IMR-90 (cell line): Measurements from ENCODE around the gene MIOX. TPM values are rescaled to one million over a fixed set of nuclear protein-coding genes. Genes with fewer than 3 reads are reported as not detected.

Experiments used
- ATAC-seq: fragments of 200-7000 bp; cut with Tn5 transposase; 2 replicates; pipeline ENCODE4 v1.9.1; 2020; ENCODE audit warnings: low read depth, mild to moderate bottlenecking, moderate library complexity
- BruUV-seq: library from RNA; stranded (reverse); fragments of 400-500 nt; replicated peaks from 2 replicates; lab custom pipeline; 2021; lab: Mats Ljungman, UMichigan
- CTCF ChIA-PET: fragments of 300-600 bp; formaldehyde crosslinking; extraction: SDS; loops from one replicate; lab custom pipeline; 2021; ENCODE audit warnings: antibody characterized with exemption; lab: Yijun Ruan, JAX
- POLR2A ChIA-PET: fragments of 300-600 bp; sonication (Branson Sonifier 250); formaldehyde crosslinking; loops from one replicate; lab custom pipeline; 2022; ENCODE audit warnings: antibody characterized with exemption; ENCODE audit not compliant: unreplicated experiment; lab: Charles Lee
- DNase-seq: peaks from one replicate; pipeline ENCODE4 v3.0.0; 2013
- H2AFZ ChIP-seq: replicated peaks from 2 replicates; pipeline ENCODE3; 2013; ENCODE audit warnings: low read length, mild to moderate bottlenecking; ENCODE audit not compliant: poor library complexity
- H2AK5ac ChIP-seq: 2 replicates; pipeline ENCODE4 v1.6.1; 2013; ENCODE audit warnings: low read depth, low read length, inconsistent platforms
- H2AK9ac ChIP-seq: replicated peaks from 2 replicates; pipeline ENCODE3; 2013; ENCODE audit warnings: mild to moderate bottlenecking, low read depth, low read length, moderate library complexity; ENCODE audit not compliant: poor library complexity
- H2BK120ac ChIP-seq: 2 replicates; pipeline ENCODE4 v1.6.1; 2013; ENCODE audit warnings: low read depth, low read length, inconsistent platforms
- H2BK15ac ChIP-seq: 3 replicates; pipeline ENCODE4 v1.6.1; 2013; ENCODE audit warnings: low read depth, low read length, inconsistent platforms
- H2BK20ac ChIP-seq: 2 replicates; pipeline ENCODE4 v1.6.1; 2013; ENCODE audit warnings: low read depth, mild to moderate bottlenecking, inconsistent platforms, low read length, moderate library complexity
- H2BK5ac ChIP-seq: 2 replicates; pipeline ENCODE4 v1.6.1; 2013; ENCODE audit warnings: mild to moderate bottlenecking, low read depth, low read length, inconsistent platforms; ENCODE audit not compliant: poor library complexity, severe bottlenecking
- H3K14ac ChIP-seq: replicated peaks from 2 replicates; pipeline ENCODE4 v1.6.1; 2013; ENCODE audit warnings: low read depth, low read length, inconsistent platforms
- H3K18ac ChIP-seq: 2 replicates; pipeline ENCODE4 v1.6.1; 2013; ENCODE audit warnings: low read depth, low read length, control low read depth
- H3K23ac ChIP-seq: 2 replicates; pipeline ENCODE4 v1.6.1; 2013; ENCODE audit warnings: low read depth, low read length, inconsistent platforms
- H3K27ac ChIP-seq: 2 replicates; pipeline ENCODE4 v1.5.1; 2013; ENCODE audit warnings: mild to moderate bottlenecking, control low read depth, low read length; ENCODE audit not compliant: insufficient read depth
- H3K27me3 ChIP-seq: 2 replicates; pipeline ENCODE4 v1.6.1; 2013; ENCODE audit warnings: low read length; ENCODE audit not compliant: control insufficient read depth, insufficient read depth
- H3K36me3 ChIP-seq: 2 replicates; pipeline ENCODE4 v1.6.1; 2013; ENCODE audit warnings: low read length, mixed read lengths; ENCODE audit not compliant: control insufficient read depth, insufficient read depth
- H3K4ac ChIP-seq: 2 replicates; pipeline ENCODE4 v1.6.1; 2013; ENCODE audit warnings: low read depth, low read length, inconsistent platforms
- H3K4me1 ChIP-seq: 2 replicates; pipeline ENCODE4 v1.6.1; 2013; ENCODE audit warnings: low read length, mixed read lengths; ENCODE audit not compliant: control insufficient read depth, insufficient read depth
- H3K4me2 ChIP-seq: 2 replicates; pipeline ENCODE4 v1.6.1; 2013; ENCODE audit warnings: low read depth, mild to moderate bottlenecking, control low read depth, low read length, moderate library complexity
- H3K4me3 ChIP-seq: 2 replicates; pipeline ENCODE4 v1.5.1; 2013; ENCODE audit warnings: low read depth, mild to moderate bottlenecking, control low read depth, low read length, moderate library complexity; ENCODE audit not compliant: insufficient read depth
- H3K56ac ChIP-seq: 2 replicates; pipeline ENCODE4 v1.6.1; 2013; ENCODE audit warnings: low read length, inconsistent platforms; ENCODE audit not compliant: insufficient read depth; ENCODE audit errors: extremely low read depth
- H3K79me1 ChIP-seq, 2 experiments: 2 replicates each; pipeline ENCODE4 v1.6.1; 2013; ENCODE audit warnings: low read length in 2 of 2, inconsistent platforms in 1 of 2, low read depth in 1 of 2
- H3K9ac ChIP-seq: 2 replicates; pipeline ENCODE4 v1.6.1; 2013; ENCODE audit warnings: low read depth, low read length, control low read depth
- H3K9me1 ChIP-seq: 2 replicates; pipeline ENCODE4 v1.6.1; 2013; ENCODE audit warnings: low read length, inconsistent platforms; ENCODE audit not compliant: insufficient read depth
- H3K9me3 ChIP-seq: 2 replicates; pipeline ENCODE4 v1.6.1; 2013; ENCODE audit warnings: low read length; ENCODE audit not compliant: control insufficient read depth, insufficient read depth
- H4K20me1 ChIP-seq: 2 replicates; pipeline ENCODE4 v1.6.1; 2013; ENCODE audit warnings: low read length, inconsistent platforms; ENCODE audit not compliant: insufficient read depth
- H4K5ac ChIP-seq: 2 replicates; pipeline ENCODE4 v1.6.1; 2013; ENCODE audit warnings: mild to moderate bottlenecking, low read depth, low read length, control low read depth
- H4K8ac ChIP-seq, 2 experiments: 2 replicates each; pipeline ENCODE4 v1.6.1; 2013; ENCODE audit warnings: low read depth in 2 of 2, low read length in 2 of 2, control low read depth in 1 of 2, inconsistent platforms in 1 of 2
- H4K91ac ChIP-seq: 2 replicates; pipeline ENCODE4 v1.6.1; 2013; ENCODE audit warnings: low read depth, low read length, inconsistent platforms; ENCODE audit not compliant: insufficient read depth
- FOS ChIP-seq: fragments of 150-350 bp; IDR thresholded peaks from 2 replicates; pipeline ENCODE4 v1.6.1; 2016; ENCODE audit warnings: low read depth, low read length
- WGBS, 2 experiments: methylation state at CpG; one replicate each; pipeline versions ENCODE4 v1.1.5 to v1.1.7; 2013; ENCODE audit warnings: missing lambda C conversion rate in 2 of 2; ENCODE audit not compliant: insufficient read length in 1 of 2; ENCODE audit errors: extremely low coverage in 2 of 2; 5-methylcytosine and 5-hydroxymethylcytosine counted together
- dilution Hi-C: fragments of 300-500 bp; cut with HindIII; formaldehyde crosslinking; loops from one replicate; pipeline ENCODE4 v1.14.3; 2018; ENCODE audit warnings: low sequenced_read_pairs; ENCODE audit not compliant: unreplicated experiment
- in situ Hi-C: fragments of 300-500 bp; cut with MboI; formaldehyde crosslinking; loops from 3 replicates; pipeline ENCODE4 v1.14.3; 2019; ENCODE audit warnings: low sequenced_read_pairs, inconsistent platforms, mixed read lengths
- intact Hi-C: fragments of 100-400 bp; cut with micrococcal nuclease; formaldehyde crosslinking; loops from 2 replicates; pipeline ENCODE4 v1.10.0; 2022
- polyA plus RNA-seq, 3 experiments: library from polyadenylated mRNA; depleted of rRNA; stranded (reverse); fragments of >200 nt; gene quantifications; 2 replicates each; pipeline ENCODE4 v1.2.3, GENCODE V29; 2012; ENCODE audit warnings: low replicate concordance in 1 of 3
- total RNA-seq: library from RNA; depleted of rRNA; stranded (reverse); fragments of >200 nt; gene quantifications from 2 replicates; pipeline ENCODE4 v1.2.3, GENCODE V29; 2012
- TF ChIP-seq, protein P1 (sequence below): fragments of 150-350 bp; IDR thresholded peaks from 2 replicates; pipeline ENCODE4 v1.6.1; 2017; ENCODE audit warnings: mild to moderate bottlenecking, antibody characterized with exemption, low read length, low read depth

MIOX gene
- total and polyA plus RNA-seq, 2 of the 4 experiments (the other 2 are of a cell fraction) = not detected

DNA sequence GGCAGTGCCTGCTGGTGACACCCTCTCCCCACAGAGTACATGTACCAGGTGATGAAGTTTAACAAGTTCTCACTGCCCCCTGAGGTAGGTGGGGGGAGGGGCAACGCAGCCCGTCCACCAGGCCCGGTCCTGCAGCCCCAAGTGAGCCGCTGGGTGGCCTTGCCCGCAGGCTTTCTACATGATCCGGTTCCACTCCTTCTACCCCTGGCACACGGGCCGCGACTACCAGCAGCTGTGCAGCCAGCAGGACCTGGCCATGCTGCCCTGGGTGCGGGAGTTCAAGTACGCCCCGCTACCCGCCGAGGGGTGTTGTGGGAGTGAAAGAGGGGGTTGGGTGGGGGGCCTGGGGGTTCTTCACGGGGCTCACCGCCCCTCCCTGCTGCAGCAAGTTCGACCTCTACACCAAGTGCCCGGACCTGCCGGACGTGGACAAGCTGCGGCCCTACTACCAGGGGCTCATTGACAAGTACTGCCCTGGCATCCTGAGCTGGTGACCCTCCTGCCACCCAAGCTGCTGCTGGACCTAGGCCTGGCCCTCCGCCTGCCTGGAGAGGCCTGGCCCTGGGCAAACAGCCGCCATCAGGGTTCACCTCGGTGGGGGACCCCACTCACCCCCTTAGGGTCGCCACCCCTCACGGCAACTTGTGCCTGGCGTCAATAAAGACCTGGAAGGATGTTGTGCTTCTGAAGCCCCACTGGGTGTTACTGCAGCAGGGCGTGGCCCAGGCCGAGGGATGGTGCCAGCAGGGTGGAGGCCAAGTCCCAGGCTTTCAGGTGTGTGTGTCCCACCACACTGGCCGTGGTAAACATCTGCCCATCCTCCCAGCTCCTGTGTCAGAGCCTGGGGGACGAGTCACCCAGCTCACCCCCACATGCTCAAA, 2.9 kb downstream of the MIOX start:
- Histone ChIP-seq H3K4me3 (no peak overlapping the region), H4K8ac (no peak overlapping the region), H4K91ac (no peak overlapping the region), H4K5ac (no peak overlapping the region), H2BK120ac (no peak overlapping the region), H3K14ac (no peak overlapping the region), H2AFZ (peak overlapping the region; percentile 32), H2BK5ac (no peak overlapping the region), H2BK20ac (no peak overlapping the region), H3K27ac (no peak overlapping the region), H3K36me3 (no peaks in the 10 kb centered on the region), H3K4ac (no peak overlapping the region), H3K9me1 (no peaks in the 10 kb centered on the region), H2BK15ac (no peak overlapping the region), H3K9me3 (no peaks in the 10 kb centered on the region), H3K23ac (no peak overlapping the region), H3K18ac (no peak overlapping the region), H4K20me1 (no peaks in the 10 kb centered on the region; the same call in 1 of the 2 replicates), H2AK9ac (no peak overlapping the region), H3K4me2 (no peak overlapping the region), H3K4me1 (no peaks in the 10 kb centered on the region), H3K9ac (no peak overlapping the region), H3K56ac (no peak overlapping the region), H2AK5ac (no peak overlapping the region), H3K79me1 (no peaks in the 10 kb centered on the region), H3K27me3 (no peaks in the 10 kb centered on the region; the same call in none of the 2 replicates)
- CTCF ChIA-PET = interaction anchor here (1.0 kb wide), 1 partner anchor 9 kb away, joined by 4 read pairs; no protein-coding TSS in a partner anchor
- BruUV-seq = no TSS peak
- ATAC-seq (no peak), DNase-seq (no peak)
- POLR2A ChIA-PET = no interaction called here
- 89% methylated on average over 9 of the region's 31 CpGs; no CpG with 5 or more reads in 1 of the 2 experiments for WGBS, 2 experiments
- dilution Hi-C loops = no loop called here
- TF ChIP-seq, protein P1, sequence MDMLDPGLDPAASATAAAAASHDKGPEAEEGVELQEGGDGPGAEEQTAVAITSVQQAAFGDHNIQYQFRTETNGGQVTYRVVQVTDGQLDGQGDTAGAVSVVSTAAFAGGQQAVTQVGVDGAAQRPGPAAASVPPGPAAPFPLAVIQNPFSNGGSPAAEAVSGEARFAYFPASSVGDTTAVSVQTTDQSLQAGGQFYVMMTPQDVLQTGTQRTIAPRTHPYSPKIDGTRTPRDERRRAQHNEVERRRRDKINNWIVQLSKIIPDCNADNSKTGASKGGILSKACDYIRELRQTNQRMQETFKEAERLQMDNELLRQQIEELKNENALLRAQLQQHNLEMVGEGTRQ = no peak
- no peak for TF ChIP-seq FOS
- intact Hi-C loops = no loop called here
- in situ Hi-C loops = no loop called here
